Activated CD4-positive, alpha-beta T cell treated with anti-CD3 and anti-CD28 coated beads, Interleukin-2, amount 50 U/mL, for 24 hours (primary cell): ENCODE measurements around the gene PLPP7.
"Not testable (repeated sequence)": the region's sequence is repeated elsewhere in the genome, so short reads cannot be mapped to it uniquely, and the experiment has no call there.

Experiments
- DNase-seq, 2 donors: peaks; one replicate each; pipeline ENCODE4 v3.0.0-alpha.2; 2020; ENCODE audit warnings: low read depth in 1 of 2, low spot score in 1 of 2

PLPP7 gene

DNA sequence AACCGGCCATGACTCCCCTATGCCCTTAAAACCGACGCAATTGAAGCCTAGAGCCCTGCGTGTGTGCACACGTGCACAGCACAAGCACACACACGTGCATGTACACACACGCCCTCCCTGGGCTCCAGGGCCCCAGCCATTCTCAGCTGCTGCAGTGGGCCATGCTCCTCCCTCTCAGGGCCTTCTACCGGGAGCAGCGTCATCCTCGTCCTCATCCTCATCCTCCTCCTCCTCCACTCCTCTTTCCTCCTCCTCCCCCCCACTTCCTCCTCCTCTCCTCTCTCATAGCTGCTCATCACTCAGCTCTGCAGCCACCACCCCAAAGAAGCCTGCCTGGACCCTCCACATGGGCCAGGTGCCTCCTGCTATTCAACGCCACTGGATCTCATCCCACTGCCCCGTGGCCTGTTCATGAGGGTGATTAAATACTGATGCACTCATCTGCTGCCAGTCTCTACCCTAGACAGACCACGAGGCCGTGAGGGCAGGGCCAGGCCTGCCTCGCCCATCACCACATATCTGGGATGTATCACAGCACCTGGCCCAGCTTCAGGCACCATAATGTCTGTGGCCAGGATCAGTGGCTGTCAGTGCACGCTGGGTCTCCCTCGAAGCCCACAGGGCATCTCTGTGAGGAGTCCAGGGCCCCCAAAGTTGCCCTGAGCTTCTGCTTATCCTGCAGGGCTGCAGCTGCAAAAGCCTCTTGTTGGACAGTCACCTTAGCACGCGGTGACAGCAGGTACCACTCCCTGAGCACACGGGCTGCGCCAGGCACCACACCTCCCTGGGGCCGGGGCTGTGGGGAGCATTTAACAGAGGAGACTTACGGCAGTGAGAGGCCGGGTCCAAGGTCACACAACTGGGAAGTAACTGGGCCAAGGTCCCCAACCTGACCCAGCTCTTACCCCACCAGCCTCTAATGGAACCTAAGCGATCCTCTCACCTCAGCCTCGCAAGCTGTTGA, 23.0 kb upstream of the PLPP7 start:
- DNase-seq: no peak

DNA sequence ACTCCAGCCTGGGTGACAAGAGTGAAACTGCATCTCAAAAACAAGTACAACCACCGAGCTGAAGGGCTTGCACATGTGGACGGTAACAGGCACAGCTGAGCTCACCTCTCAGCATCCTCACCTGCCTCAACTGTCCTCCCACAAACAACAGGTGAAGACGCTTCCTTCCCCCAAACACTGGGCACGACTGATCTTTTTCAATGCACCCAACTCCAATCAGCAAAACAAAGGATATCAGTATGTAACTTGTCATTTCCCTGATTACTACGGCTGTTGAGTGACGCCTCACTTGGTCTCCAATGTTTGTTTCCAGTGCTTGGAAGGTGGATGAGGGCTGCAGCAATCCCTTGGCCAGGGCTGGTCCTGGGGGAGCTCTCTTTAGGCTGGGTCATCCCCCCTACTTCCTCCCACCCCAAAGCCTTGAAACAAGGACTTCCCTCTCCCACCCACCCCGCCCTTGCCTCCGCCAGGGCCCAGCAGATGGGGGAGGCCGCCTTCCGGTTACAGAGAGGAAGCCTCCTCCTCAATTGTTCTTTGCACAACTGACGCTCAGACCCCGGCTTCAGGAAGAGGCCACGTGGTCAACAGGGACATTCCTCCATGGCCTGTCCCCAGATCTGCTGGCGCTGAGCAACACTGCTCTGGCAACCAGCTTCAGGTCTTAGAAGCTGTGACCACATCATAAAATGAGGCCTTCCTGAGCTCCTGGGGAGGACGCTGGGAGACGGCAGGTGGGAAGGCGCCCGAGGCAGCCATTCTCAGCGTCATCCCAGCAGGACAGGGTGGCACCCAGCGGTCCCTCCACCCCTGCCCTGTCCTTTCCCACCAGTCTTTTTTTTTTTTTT, 19.1 kb upstream of the PLPP7 start:
- DNase-seq: no peak

DNA sequence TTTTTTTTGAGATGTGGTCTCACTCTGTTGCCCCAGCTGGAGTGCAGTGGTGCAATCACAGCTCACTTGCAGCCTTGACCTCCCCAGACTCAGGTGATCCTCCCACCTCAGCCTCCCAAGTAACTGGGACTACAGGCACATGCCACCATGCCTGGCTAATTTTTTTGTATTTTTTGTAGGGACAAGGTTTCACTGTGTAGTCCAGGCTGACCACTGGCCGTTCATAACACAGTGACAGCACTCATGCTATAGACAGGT, 18.6 kb upstream of the PLPP7 start:
- DNase-seq: not testable (repeated sequence)

DNA sequence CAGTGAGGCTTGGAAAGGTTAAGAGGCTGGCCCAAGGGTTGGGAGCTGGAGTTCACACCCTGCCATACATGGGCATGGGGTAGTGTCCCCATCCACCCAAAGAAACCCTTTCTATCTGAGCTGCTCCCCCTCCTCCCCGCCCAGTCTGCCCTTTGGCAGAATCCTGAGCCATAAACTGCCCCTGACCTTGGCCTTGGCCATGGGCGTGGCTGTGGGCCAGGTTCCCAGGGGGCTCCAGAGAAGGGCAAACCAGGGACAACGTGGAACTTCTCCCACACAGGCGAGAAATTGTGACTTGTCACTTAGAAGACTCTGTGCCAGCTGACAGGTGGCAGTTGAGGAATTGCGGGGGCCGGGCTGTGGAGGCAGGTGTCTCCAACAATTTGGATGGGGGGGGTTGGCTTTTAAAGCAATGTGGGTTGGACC, 18.0 kb upstream of the PLPP7 start:
- no peak for DNase-seq

DNA sequence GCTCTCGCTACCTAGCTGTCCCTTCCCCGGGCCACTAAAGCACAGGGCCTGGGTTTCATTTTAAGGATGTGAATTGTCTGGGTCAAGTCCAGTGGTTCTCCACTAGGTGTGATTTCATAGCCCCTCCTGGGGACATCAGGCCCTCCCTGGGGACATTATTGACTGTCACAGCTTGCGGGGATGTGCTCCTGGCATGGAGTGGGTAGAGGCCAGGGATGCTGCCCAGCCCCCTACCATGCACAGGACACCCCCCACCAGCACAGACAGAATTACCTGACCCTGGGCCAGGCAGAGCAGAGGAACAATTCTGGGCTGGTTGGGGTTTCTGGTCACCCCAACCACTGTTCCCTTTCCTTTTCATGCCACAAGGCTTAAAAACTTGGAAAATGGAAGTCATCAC, 17.3 kb upstream of the PLPP7 start:
- no peak for DNase-seq

DNA sequence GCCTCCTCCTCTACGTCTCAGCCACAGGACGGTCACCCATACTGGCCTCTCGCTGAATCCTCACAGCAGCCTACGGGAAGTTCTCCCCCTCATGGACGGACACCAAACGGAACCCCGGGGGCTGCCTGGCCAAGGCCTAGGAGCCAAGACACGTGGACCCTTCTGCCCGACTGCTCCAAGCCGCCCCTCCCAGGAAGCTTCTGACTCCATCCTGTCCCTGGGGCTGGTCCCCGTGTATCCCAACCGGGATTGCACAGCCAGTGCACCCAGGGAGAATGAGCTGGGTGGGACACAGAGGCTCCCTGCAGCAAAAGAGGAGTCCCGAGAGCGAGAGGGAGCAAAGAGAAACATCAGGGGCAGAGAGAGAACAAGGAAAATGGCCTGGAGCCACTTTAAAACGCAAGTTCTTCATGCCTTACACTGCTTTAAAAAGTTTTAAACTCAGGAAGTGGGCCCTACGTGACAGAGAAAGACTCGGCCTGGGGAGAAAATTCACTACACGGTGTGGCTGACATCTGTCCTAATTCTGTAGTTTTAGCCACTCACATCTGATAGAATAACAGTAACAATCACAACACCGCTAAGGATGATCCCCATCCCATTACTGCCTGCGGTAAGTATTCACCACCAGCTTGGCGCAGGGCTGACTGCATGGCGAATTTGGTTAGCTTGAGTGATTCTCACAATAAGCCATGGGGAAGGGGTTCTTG, 16.2 kb upstream of the PLPP7 start:
- DNase-seq: no peak

DNA sequence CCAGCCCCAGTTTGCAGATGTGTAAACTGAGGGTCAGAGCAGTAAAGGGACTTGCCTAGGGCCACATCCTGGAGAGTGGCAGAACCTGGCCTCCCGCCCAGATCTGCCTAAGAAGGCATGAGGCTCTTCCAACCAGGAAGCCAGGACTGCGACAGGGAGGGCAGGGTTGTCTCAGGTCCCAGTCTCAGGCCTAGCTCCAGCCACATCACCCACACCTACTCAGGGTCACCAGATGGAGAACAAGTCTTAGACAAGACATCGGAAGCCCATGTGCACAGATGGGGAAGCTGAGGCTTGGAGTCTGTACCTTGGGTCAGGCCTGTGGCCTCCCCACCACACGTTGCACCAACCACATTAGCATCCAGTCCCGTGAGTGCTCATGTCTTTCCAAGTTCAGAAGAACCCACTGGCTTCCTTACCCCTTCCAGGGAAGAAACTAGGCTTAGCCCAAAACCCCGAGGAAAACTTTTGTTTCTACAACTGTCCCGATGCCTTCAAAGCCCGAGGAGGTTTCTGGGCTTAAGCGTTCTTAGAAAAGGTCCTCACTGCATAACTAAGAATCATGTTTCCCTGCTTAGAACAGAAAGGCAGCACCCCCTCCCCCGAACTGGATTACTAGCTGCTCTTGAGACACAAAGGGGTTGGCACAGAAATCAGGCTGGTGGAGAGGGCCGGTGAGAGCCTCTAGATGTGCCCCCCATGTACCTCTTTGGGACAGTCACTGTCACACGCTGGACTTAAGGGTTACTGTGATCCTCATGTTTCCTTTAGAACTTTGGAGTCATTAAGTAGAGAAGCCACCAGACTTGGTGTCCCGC, 15.5 kb upstream of the PLPP7 start:
- no peak for DNase-seq

DNA sequence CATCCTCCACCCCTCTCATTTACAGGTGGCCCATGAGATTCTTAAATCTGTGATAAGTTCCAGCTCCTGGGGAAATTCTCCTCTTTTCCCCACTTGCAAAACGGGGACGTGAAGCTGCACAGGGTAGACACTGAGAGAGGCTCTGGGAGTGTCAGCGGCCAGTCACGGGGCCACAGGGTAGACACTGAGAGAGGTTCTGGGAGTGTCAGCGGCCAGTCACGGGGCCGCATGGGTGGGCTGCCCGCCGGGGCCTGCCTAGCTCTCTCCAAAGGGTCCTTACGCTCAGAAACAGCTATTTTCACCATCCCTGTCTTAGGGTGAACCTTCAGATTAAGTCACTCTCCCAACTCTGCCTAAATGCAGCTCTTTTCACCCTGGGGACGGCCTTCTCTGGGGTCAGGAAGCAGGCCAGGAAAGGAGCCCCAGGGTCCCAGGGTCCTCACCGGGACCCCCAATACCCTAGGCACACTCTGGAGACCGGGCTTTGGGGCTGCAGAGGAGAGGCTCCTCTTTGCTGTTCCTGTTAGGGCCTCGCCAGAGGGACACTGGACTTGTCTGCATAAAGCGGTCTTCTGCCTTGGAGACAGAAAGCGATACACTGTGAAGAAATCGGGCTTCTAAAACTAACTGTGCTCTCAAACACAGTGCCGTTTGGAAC, 14.7 kb upstream of the PLPP7 start:
- no peak for DNase-seq

DNA sequence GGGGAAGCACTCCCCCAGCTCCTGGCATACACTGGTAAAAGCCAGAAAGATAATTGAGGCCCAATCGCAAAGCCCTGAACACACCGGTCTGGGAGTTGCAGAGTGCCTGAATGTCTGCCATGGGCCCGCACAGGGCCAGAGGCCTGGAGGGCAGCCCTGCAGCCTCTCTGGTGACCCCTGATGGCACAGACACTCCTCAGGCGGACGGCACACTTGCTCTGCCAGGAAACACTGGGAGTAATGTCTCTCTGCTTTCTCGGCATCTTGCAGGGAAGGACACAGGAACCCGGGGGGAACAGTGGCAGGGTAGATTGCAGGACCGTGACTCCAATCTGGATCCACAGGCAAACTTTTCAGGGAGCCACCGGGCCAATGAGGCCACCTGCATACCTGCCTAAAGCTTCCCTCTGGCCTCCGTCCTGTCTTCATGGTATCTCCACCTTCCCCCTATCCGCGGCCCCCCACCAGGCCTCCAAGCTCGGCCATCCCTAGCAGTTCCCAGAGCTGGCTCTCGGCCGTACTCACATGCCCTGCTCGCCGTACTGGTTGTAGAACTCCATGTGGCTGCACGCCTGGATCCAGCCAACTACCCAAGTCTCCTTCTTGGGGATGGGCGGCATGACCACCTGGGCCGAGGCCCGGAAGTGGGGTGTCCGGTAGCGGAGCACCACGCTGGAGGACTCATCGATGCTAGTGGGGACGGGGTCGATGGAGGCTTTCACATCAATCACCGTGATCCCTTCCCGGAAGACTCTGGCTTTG, 14.0 kb upstream of the PLPP7 start:
- DNase-seq: no peak

DNA sequence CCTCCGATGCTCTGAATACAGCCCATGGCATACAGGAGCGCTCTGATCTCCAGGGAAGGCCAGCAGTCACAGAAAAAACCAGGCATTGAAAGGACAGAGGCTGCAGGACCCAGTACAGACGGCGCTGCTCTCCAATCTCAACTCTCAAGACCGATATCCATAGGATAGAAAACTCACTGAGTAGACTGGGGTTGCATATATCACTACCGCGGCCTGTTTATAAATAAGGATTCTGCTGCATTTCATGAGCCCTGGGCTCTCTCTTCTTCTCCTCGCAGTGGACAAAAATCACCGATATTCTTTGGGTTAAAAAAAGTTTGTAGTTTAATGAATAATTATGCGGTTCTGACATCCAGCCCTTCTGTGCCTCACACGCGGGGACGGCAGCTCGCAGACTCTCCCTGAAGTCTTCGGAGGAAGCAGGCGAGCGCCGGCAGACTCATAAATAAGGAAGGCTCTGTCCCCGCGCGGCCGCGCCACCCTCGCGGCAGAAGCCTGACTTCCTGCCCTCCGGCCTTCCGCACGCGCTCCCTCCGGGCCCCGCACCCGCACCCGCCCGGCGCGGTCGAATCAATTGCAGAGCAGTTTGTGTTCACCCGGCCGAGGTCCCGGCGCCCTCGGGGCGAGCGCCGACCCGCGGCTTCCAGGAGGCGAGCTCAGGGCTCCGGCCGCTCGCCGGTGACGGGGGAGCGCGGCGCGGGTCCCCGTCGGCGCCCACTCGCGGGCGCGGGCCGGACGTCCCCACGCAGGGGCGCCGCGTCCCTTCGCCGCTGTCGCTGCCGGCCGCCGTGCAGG, 13.2 kb upstream of the PLPP7 start, which contains the start of gene FAM78A:
FAM78A (minus strand) TSS at position 417 of the 795 bp plus-strand sequence; CDS start at position 86, 331 bp downstream.
- no peak for DNase-seq

DNA sequence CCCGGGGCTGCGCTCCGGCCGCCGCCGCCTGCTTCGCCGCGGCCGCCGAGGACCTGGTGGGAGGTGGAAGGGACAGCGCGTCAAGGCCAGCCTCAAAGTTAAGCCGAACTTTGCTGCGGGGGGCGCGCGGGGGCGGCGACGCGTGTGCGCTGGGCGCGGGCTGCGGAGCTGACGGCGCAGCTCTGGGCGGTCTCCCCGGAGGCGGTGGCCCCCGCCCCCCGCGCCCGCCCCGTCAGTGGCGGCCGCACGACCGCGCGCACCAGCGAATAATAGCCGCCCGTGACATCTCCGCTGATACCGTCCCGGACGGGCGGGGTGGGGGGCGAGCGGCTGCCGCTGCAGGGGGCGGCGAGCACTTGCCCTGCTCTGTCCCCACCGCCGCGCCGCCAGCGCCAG, 12.6 kb upstream of the PLPP7 start:
- DNase-seq: no peak

DNA sequence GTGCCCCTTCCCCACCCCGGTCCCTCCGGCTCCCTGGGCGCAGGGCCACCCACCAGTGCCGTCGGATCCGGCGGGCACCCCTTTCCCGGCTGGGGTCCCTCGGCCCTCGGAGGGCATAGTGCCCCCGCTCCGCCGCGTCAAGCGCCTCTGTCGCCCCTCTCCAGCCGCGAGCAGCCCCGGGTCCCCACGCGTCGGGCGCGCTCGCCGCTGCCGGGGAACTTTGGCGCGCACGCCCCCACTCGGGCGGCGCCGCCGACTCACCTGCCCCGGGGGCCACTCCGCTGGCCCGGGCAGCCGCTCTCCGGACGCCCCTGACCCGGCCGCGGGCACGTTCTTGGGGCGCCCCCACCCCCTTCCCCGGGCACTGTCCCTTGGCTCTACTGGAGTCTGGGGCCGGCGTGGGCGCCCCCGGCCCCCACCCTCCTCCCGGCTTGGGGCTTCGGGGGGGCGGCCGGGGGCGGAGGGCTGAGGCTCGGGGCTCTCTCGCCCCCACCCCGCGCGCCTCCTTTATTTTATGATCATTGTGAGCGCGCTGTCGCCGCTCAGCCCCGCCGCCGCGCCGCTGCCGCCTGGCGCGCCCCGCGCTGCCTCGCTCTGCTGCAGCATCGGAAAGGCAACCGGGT, 12.1 kb upstream of the PLPP7 start:
- no peak for DNase-seq

DNA sequence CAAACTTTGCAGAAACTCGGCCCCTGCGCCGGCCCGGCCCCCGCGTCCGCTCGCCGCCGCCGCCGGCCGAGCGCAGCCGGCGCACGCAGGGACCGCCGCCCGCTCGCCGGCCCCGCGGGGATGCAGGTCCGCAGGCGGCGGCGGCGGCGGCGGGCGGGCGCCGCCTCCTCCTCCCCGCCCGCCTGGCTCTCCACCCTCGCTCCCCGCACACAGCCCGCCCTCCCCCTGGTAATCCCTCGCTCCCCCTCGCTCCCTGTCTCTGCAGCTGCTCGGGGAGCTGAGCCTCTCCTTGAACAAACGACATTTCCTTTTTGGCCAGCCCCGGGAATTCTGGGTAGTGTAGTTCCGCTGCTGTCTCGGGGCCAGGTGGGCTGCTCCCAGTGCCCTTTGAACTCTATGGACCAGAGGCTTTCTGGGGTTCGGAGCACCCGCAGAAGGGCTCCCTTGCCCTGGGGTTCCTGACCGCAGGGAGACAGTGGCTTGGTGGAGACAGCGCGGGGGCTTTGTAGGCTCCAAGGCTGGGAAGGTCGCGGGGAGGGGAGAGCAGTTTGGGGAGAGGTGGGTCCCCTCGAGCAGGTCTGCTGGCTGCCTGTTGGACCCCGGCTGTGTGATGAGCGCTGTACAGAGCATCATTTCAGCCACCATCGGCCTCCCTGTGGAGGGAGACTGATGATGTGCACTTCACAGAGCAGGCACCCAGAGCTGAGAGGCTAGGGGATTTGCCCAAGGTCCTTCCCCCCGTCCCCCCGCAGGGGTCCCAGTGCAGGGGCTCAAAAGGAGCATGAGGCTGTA, 11.4 kb upstream of the PLPP7 start:
- peak; percentile 35 to 68 for DNase-seq

DNA sequence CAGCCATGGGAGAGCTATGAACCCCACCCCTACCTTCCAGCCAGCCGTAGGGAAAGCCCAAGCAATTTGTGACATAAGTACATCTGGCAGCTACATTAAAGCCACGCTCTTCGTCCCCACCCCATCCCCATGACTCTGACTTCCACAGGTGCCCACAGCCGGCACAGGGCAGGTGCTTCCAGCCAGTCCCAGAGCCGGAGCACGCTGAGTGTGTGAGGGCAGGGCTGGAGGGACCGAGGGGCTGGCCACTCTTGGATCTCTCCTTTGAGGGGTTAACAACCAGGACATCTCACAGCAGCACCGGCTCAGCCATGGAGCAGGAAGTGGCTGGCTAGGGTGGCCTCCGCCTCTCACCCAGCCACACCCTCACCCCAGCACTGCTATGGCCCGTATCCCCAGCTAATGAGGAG, 10.8 kb upstream of the PLPP7 start:
- DNase-seq: no peak

DNA sequence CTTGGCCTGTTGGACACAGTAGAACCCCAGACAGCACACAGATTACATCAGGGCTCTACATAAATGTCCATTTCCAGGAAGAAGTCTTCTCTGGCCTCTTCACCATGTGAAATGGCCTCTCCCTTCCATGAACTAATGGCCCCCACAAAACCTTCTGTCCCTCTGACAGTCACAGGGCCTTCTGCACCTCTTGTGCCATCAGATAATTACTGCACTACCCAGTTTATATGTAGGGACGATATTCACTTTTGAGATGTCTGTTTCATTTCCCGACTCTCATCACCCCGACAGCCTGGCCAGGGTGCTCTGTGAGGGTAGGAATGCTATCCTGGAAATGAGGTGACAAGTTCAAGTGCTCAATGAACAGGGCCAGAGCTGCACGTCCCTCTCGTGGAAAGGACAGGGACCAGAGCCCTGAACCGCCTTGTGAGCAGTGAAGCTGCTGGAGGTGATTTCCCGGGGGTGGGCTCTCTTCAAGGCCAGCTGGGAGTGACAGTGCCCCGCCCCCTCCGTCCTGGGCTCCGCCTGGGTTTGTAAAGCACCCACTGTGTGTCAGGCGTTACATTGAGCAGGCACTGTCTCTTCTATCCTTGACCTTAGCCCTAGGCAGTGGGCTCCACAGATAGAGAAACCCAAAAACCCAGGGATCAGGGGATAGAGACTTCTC, 10.2 kb upstream of the PLPP7 start:
- no peak for DNase-seq

DNA sequence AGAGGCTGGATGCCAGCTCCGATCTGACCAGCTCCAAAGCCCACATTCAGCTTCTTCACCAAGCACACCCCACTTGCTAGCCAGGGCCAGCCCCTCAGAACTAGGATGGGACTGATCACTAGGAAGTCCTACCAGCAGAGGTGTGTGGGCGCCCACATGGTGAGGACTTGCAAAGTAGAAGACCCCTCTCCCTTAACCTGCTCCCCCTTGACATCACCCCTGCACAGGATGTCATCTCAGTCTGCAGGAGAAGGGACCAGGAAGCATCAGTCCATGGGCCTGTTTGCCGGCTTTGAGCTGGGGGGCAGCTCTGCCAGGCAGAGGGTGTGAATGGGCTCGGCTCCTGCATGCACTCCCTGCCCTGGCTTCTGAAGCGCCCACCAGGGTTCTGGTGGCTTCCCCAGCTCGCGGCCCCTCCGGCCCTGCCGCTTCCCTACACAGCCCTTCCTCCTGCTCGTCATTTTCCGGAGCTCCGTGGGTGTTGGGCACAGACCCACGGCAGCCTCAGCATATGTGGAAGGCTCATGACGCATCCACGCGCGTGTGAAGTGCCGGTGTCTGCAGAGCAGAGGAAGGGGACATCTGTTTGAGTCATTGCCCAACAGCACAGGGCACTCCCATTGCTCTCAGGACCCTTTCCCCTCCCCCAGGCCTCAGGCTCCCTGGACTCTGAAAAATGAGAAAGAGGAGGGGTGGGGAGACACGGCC, 9.5 kb upstream of the PLPP7 start:
- DNase-seq: no peak
